D721Med (cell line): ENCODE results near the gene ABCD2.

Experiments used
- DNase-seq: peaks from one replicate; pipeline ENCODE4 v3.0.0; 2011; ENCODE audit warnings: low spot score; ENCODE audit not compliant: insufficient read length
- FAIRE-seq: peaks from 2 replicates; lab custom pipeline; 2011; peaks lifted over from hg19 to GRCh38; lab: Jason Lieb, UNC
- CTCF ChIP-seq: IDR thresholded peaks from 2 replicates; pipeline ENCODE4 v1.5.1; 2012; ENCODE audit warnings: mild to moderate bottlenecking, control low read depth; ENCODE audit not compliant: insufficient read depth; ENCODE audit errors: missing control alignments

The ABCD2 gene

GRCh38 chr12:39621670-39622069, 2.1 kb upstream of the ABCD2 start:
- DNase-seq (no peak), FAIRE-seq (no peak)
- TF ChIP-seq CTCF, result no peak

GRCh38 chr12:39620659-39621658, 1.4 kb upstream of the ABCD2 start:
- TF ChIP-seq CTCF, result no peak
- DNase-seq (no peak), FAIRE-seq (no peak)

GRCh38 chr12:39619316-39619659, 315 bp downstream of the ABCD2 start:
- DNase-seq (no peak), FAIRE-seq (no peak)
- TF ChIP-seq CTCF, result no peak

GRCh38 chr12:39618701-39619100, 902 bp downstream of the ABCD2 start:
- FAIRE-seq, result no peak
- DNase-seq, result no peak
- no peak for TF ChIP-seq CTCF

GRCh38 chr12:39617887-39618286, 1.7 kb downstream of the ABCD2 start:
- FAIRE-seq (no peak), DNase-seq (no peak)
- TF ChIP-seq CTCF, result no peak

GRCh38 chr12:39616666-39617065, 2.9 kb downstream of the ABCD2 start:
- DNase-seq, result no peak
- no peak for TF ChIP-seq CTCF
- FAIRE-seq, result no peak

GRCh38 chr12:39616251-39616650, 3.4 kb downstream of the ABCD2 start:
- DNase-seq, result no peak
- no peak for TF ChIP-seq CTCF
- no peak for FAIRE-seq
